ENCODE results near the gene HIP1R. TPM values are rescaled to one million over a fixed set of nuclear protein-coding genes. Genes with fewer than 3 reads are reported as not detected.

The HIP1R gene
- total and polyA plus RNA-seq, 2 of the 8 experiments (the other 6 are each of a cell fraction or from before 2014, with no cell fraction given), result 11.2 to 14.5 TPM

DNA sequence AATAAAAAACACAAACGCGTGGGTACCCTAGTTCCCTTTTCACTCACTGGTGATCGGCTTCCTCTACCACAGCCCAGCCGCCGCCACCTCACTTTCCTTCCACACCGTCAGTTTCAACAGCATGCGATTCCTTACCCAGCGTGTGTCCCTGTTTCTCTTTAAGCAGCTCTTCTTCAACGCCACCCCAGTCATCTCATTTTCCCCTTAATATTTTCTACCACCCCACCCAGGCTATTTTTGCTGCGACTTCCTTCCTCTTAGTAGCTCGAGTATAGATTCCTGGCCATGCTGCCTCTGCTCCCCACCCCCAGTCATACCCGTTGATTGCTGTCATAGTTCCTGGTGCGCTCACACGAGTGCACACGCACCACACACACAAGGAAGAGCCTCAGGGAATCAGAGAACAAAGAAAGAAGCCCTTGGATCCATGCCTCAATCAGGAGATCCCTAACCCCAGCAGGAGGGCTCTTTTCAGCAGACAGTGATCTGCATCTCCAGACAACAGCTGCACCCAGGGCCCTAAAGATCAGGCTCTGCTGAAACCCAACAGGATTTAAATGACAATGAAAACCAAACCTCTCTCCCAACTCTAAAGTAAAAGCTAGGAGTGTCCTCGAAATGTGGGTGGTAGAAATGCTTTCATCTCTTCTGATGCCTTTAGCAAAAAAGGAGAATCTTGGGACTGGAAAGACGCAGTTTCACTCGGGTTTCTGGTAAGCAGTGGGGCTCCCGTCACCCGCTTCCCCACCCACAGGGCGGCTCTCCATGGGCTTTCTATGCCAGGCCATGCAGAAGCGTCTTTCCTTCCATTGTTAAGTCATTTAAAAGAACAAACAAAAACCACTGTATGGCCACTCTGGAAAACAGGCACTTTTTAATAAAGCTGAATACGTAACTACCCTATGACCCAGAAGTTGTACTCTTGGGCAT, 36.9 kb downstream of the HIP1R start (continued):
- no peak for TF ChIP-seq BRCA1 (IDR thresholded peaks at IDR 0.05; ENCODE audit: low read depth, low read length)
- TF ChIP-seq TCF12 (IDR thresholded peaks at IDR 0.05; ENCODE audit: low read depth, low read length), result peak; percentile 100
- no peak for TF ChIP-seq TAF7 (optimal IDR thresholded peaks at IDR 0.05; ENCODE audit: borderline replicate concordance, low read depth, low read length)
- TF ChIP-seq, protein P1, sequence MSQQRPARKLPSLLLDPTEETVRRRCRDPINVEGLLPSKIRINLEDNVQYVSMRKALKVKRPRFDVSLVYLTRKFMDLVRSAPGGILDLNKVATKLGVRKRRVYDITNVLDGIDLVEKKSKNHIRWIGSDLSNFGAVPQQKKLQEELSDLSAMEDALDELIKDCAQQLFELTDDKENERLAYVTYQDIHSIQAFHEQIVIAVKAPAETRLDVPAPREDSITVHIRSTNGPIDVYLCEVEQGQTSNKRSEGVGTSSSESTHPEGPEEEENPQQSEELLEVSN (IDR thresholded peaks at IDR 0.05), result no peak
- no peak for TF ChIP-seq SAP30 (IDR thresholded peaks at IDR 0.05; ENCODE audit: insufficient read depth, insufficient replicate concordance, low read length)
- TF ChIP-seq KDM4A (IDR thresholded peaks at IDR 0.05; ENCODE audit: low read depth, low read length, severe bottlenecking), result no peak
- TF ChIP-seq ATF3 (IDR thresholded peaks at IDR 0.05; ENCODE audit: insufficient read depth, low read depth, low read length), result no peak
- no peak for TF ChIP-seq JUND (IDR thresholded peaks at IDR 0.05; ENCODE audit: low read length)
- TF ChIP-seq MAFK (IDR thresholded peaks at IDR 0.05; ENCODE audit: low read depth, low read length), result no peak; the same call in 1 of the 2 replicates
- TF ChIP-seq EGR1 (IDR thresholded peaks at IDR 0.05; ENCODE audit: borderline replicate concordance, low read depth, low read length), result peak; percentile 89
- TF ChIP-seq BACH1 (IDR thresholded peaks at IDR 0.05; ENCODE audit: low read length), result no peak; the same call in 1 of the 2 replicates
- TF ChIP-seq, protein P2, sequence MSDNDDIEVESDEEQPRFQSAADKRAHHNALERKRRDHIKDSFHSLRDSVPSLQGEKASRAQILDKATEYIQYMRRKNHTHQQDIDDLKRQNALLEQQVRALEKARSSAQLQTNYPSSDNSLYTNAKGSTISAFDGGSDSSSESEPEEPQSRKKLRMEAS (IDR thresholded peaks at IDR 0.05), result peak; percentile 69; the same call in 1 of the 2 replicates
- no peak for TF ChIP-seq KDM5A (IDR thresholded peaks at IDR 0.05; ENCODE audit: low read length)
- peak; percentile 44 to 97 for TF ChIP-seq EP300 (IDR thresholded peaks at IDR 0.05; ENCODE audit: borderline replicate concordance in 1 of 2, low read depth in 2 of 2, low read length in 2 of 2)
- no peak for TF ChIP-seq GABPA (IDR thresholded peaks at IDR 0.05; ENCODE audit: borderline replicate concordance, insufficient read depth, low read length)
- TF ChIP-seq TAF1 (IDR thresholded peaks at IDR 0.05; ENCODE audit: low read depth, low read length), result 0 out of 2 replicates have a peak, but pooled peaks have one; percentile 13
- no peak for TF ChIP-seq CHD1 (IDR thresholded peaks at IDR 0.05; ENCODE audit: low read depth, low read length)
- no peak for TF ChIP-seq CBX5 (IDR thresholded peaks at IDR 0.05; ENCODE audit: low read depth, low read length)
- peak; percentile 91 for TF ChIP-seq NANOG (IDR thresholded peaks at IDR 0.05; ENCODE audit: insufficient read depth, low read depth, low read length, poor library complexity, severe bottlenecking)
- no peak for TF ChIP-seq ZNF274 (IDR thresholded peaks at IDR 0.05; ENCODE audit: borderline replicate concordance, extremely low read depth, low read length)
- TF ChIP-seq SRF (IDR thresholded peaks at IDR 0.05; ENCODE audit: low read depth, low read length), result no peak
